OCI-LY3 (cell line): ENCODE measurements around the gene HSD17B13.

Source experiments
- CTCF ChIP-seq: fragments of 200-600, 300-600 bp; sonication (generic); IDR thresholded peaks from 2 replicates; pipeline ENCODE4 v1.5.1; 2014; ENCODE audit warnings: antibody characterized with exemption, low read length, low read depth
- EZH2phosphoT487 ChIP-seq: fragments of 200-600 bp; shearing (Covaris generic); IDR thresholded peaks from 2 replicates; pipeline ENCODE4 v1.6.1; 2018; ENCODE audit warnings: antibody characterized with exemption, mixed run types, low read depth

DNA sequence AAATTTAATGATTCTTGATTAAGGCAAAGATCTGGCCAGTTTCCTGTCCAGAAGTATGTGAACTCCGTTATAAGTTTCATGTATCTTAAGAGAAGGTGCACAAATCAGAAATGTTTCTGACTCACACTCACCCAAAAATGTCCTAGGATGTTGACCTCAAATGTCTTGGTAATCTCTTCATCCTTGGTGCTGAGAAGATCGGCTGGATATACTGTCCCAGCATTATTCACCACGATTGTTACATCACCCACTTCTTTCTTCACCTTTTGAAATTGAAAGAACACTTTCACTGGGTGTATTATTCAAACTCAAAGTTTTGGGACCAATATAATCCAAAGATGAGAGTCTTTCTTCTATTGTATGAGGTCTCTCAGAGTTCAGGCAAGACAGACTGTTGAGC, 5.7 kb downstream of the HSD17B13 start:
- TF ChIP-seq CTCF, result no peak
- TF ChIP-seq EZH2phosphoT487, result no peak
